NCI-H748 (cell line): Measurements from ENCODE around the gene IL4R.
"Not testable (repeated sequence)": the region's sequence is repeated elsewhere in the genome, so short reads cannot be mapped to it uniquely, and the experiment has no call there.

ENCODE experiments used
- DNase-seq: peaks from one replicate; lab custom pipeline; 2025; ENCODE audit not compliant: unreplicated experiment; lab: John Stamatoyannopoulos, UW

Gene IL4R

GRCh38 chr16:27401768-27402568 is 88.2 kb downstream of the IL4R start, which contains the start of gene IL21R:
Gene IL21R, plus strand, starts transcription at chr16:27402174. Its CDS starts 27,898 bp downstream, at chr16:27430072.
- peak; percentile 19 for DNase-seq

DNA sequence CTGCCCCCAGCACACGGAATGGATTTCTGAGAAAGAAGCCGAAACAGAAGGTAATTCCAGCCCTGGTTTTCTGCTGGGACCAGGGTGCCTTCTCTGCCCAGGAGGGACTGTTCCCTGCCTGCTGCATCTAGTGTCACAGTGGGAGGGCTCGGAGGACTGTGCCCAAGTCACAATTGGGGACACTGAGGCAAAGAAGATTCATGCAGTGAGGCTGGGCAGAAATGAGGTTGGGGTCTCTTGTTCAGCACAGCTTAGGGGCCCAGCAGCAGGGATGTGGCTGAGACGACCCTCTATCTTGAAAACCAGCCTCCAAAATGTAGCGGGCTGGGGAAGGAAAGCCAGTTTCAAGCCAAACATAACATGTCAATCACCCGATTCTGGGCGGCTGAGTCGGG is 88.8 kb downstream of the IL4R start:
- no peak for DNase-seq

GRCh38 chr16:27402964-27403600 is 89.3 kb downstream of the IL4R start:
- DNase-seq: no peak

DNA sequence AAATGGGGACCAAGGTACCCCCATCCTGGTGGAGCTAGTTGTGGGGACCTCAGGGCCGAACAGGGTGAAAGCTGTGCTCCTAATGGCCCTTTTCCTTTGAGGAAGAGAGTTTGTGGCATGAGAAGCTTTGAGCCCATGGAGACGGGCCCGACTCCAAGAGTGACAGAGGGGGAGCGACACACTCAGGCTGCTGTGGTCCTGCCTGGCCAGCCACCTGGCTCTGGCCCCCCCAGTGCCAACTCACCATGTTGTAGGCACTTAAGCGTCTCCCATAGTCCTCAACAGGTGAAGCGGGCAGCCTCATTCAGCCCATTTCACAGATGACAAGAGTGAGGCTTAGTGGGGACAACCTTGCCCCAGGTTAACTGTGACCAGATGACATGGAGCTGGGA is 89.8 kb downstream of the IL4R start:
- no peak for DNase-seq

- DNase-seq: no peak
Observed at GRCh38 chr16:27404163-27404823, 90.5 kb downstream of the IL4R start.

GRCh38 chr16:27405546-27406451 is 92.0 kb downstream of the IL4R start:
- no peak for DNase-seq

DNA sequence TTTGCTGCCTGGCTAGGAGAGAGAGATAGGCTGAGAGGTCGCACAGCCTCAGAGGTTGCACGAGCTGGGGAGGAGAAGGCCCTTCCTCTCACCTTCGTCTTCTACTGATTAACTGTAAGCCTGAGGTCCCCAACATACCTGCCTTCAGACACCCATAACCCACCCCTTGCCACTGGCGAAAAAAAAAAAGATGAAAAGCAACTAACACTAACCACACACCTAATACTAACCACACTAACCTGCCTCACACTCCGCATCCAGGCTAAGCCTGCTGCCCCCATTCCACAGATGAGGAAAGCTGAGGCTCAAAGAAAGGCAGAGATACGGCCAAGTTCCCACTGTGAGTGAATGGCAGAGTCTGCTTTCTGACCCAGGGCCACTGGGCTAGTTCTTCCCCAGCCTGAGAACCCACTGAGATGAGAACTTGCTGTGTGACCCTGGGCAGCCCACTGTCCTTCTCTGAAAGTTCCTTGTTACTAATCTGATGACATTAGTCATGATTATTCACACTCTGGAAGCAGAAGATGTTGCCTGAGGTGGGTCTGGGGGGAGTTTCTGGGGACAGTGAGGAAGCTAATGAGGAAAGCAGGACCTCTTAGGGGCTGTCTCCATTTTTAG is 92.8 kb downstream of the IL4R start:
- no peak for DNase-seq

DNA sequence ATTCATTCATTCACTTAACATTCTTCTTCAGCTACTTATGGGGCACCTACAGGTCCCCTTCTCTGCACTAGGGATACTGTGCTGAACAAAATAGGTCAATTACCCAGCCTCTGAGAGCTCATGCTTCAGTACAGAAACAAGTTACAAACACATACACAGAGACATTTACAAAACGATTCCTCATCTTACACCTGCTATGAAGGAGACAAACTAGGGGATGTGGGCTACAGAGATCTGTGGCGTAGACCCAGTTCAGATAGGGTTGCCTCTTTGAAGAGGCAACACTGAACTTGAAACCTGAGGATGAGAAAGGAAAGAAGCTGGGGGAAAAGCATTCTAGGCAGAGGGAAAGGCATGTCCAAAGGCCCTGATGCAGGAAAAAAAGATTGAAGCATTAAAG is 93.4 kb downstream of the IL4R start:
- no peak for DNase-seq

- DNase-seq: no peak
Observed at GRCh38 chr16:27408012-27408601, 94.3 kb downstream of the IL4R start.

GRCh38 chr16:27408602-27409031 is 94.8 kb downstream of the IL4R start:
- DNase-seq: no peak

- DNase-seq: not testable (repeated sequence)
Observed at GRCh38 chr16:27409958-27410357, 96.2 kb downstream of the IL4R start.

DNA sequence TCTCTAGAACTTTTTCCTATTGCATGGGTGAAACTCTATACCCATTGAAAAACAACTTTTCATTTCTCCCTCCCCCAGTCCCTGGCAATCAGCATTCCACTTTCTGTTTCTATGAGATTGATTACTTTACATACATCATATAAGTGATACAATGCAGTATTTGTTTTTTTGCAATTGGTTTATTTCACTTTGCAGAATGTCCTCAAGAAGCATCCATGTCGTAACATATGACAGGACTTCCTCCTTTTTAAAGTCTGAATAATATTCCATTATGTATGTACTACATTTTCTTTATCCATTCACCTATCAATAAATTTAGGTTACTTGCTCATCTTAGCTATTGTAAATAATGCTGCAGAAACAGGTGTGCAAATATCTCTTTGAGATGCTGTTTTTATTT is 97.0 kb downstream of the IL4R start:
- no peak for DNase-seq

- DNase-seq: no peak
Observed at GRCh38 chr16:27413956-27414355, 100.2 kb downstream of the IL4R start.
